HepG2 (cell line): ENCODE results near the gene COPS6. TPM values are rescaled to one million over a fixed set of nuclear protein-coding genes. Genes with fewer than 3 reads are reported as not detected.

Experiments used
- ARID2 ChIP-seq: sonication (generic); formaldehyde crosslinking; IDR thresholded peaks from 2 replicates; pipeline ENCODE4 v1.8.1; 2022; ENCODE audit warnings: mild to moderate bottlenecking, missing genetic modification reagents, borderline replicate concordance
- BHLHE40 ChIP-seq: IDR thresholded peaks from 2 replicates; pipeline ENCODE4 v1.6.1; 2011; ENCODE audit warnings: low read length, improper control_type of control experiment
- EEA1 ChIP-seq: sonication (generic); formaldehyde crosslinking; IDR thresholded peaks from 2 replicates; pipeline ENCODE4 v1.5.1; 2020; ENCODE audit warnings: mild to moderate bottlenecking, missing genetic modification reagents, borderline replicate concordance
- FOSL2 ChIP-seq: sonication (generic); formaldehyde crosslinking; IDR thresholded peaks from 2 replicates; pipeline ENCODE4 v1.4.0; 2020; ENCODE audit warnings: missing genetic modification reagents
- FOXO1 ChIP-seq: sonication (generic); formaldehyde crosslinking; IDR thresholded peaks from 2 replicates; pipeline ENCODE4 v1.4.0; 2020; ENCODE audit warnings: missing genetic modification reagents
- GATAD1 ChIP-seq: IDR thresholded peaks from 2 replicates; pipeline ENCODE4 v1.6.1; 2016; ENCODE audit warnings: missing genetic modification reagents, missing compliant biosample characterization
- HIVEP1 ChIP-seq: sonication (generic); formaldehyde crosslinking; IDR thresholded peaks from 2 replicates; pipeline ENCODE4 v1.4.0; 2020; ENCODE audit warnings: mild to moderate bottlenecking, missing genetic modification reagents
- NFYC ChIP-seq: IDR thresholded peaks from 2 replicates; pipeline ENCODE4 v1.6.1; 2016; ENCODE audit warnings: missing genetic modification reagents, missing compliant biosample characterization
- RBM22 ChIP-seq: fragments of 200-400 bp; formaldehyde crosslinking; optimal IDR thresholded peaks from 2 replicates; pipeline ENCODE3; 2017; ENCODE audit warnings: mild to moderate bottlenecking, low read length, moderate library complexity
- REL ChIP-seq: sonication (generic); formaldehyde crosslinking; conservative IDR thresholded peaks from 2 replicates; pipeline ENCODE4 v1.8.0; 2022; ENCODE audit warnings: mild to moderate bottlenecking, missing genetic modification reagents, moderate library complexity
- RFXANK ChIP-seq: IDR thresholded peaks from 2 replicates; pipeline ENCODE4 v1.6.1; 2016
- SATB2 ChIP-seq: sonication (generic); formaldehyde crosslinking; IDR thresholded peaks from 2 replicates; pipeline ENCODE4 v1.5.0; 2020; ENCODE audit warnings: missing genetic modification reagents
- SNAPC2 ChIP-seq: sonication (generic); formaldehyde crosslinking; IDR thresholded peaks from 2 replicates; pipeline ENCODE4 v1.8.1; 2022; ENCODE audit warnings: mild to moderate bottlenecking, missing genetic modification reagents
- SYNCRIP ChIP-seq: fragments of 200-400 bp; formaldehyde crosslinking; IDR thresholded peaks from 2 replicates; pipeline ENCODE4 v1.6.1; 2018; ENCODE audit warnings: mild to moderate bottlenecking, low read depth, low read length; ENCODE audit not compliant: insufficient read depth
- THYN1 ChIP-seq: sonication (generic); formaldehyde crosslinking; IDR thresholded peaks from 2 replicates; pipeline ENCODE4 v1.8.1; 2023; ENCODE audit warnings: low read depth, mild to moderate bottlenecking, moderate library complexity, missing genetic modification reagents, borderline replicate concordance
- ZC3H13 ChIP-seq: sonication (generic); formaldehyde crosslinking; IDR thresholded peaks from 2 replicates; pipeline ENCODE4 v1.8.1; 2023; ENCODE audit warnings: mild to moderate bottlenecking, missing genetic modification reagents, moderate library complexity
- ZNF136 ChIP-seq: sonication (generic); formaldehyde crosslinking; IDR thresholded peaks from 2 replicates; pipeline ENCODE4 v1.8.1; 2022; ENCODE audit warnings: low read depth, mild to moderate bottlenecking, moderate library complexity, missing genetic modification reagents
- ZNF207 ChIP-seq: fragments of 450-650 bp; IDR thresholded peaks from 2 replicates; pipeline ENCODE4 v1.6.1; 2016; ENCODE audit warnings: antibody characterized with exemption, borderline replicate concordance
- ZNF296 ChIP-seq: sonication (generic); formaldehyde crosslinking; conservative IDR thresholded peaks from 2 replicates; pipeline ENCODE4 v1.5.0; 2020; ENCODE audit warnings: mild to moderate bottlenecking, missing genetic modification reagents
- ZNF33B ChIP-seq: sonication (generic); formaldehyde crosslinking; IDR thresholded peaks from 2 replicates; pipeline ENCODE4 v1.5.1; 2020; ENCODE audit warnings: mild to moderate bottlenecking, missing genetic modification reagents
- ZNF546 ChIP-seq: sonication (generic); formaldehyde crosslinking; conservative IDR thresholded peaks from 2 replicates; pipeline ENCODE4 v1.8.1; 2023; ENCODE audit warnings: mild to moderate bottlenecking, missing genetic modification reagents
- ZNF556 ChIP-seq: sonication (generic); formaldehyde crosslinking; IDR thresholded peaks from 2 replicates; pipeline ENCODE4 v1.4.0; 2020; ENCODE audit warnings: mild to moderate bottlenecking, missing genetic modification reagents, borderline replicate concordance
- polyA plus RNA-seq, 8 experiments: library from polyadenylated mRNA; depleted of rRNA in 3 of 8; stranded (reverse) in 7 of 8; unstranded in 1 of 8; fragments of >200 nt; fragmentation: Illumina TruSeq in 4 of 8; extraction: Trizol in 4 of 8; gene quantifications; 2 replicates each; pipeline versions ENCODE4 v1.2.1 to v1.2.3, GENCODE V29; 2011 to 2016; ENCODE audit warnings: low read depth in 4 of 8, missing spikeins in 1 of 8, mixed read lengths in 1 of 8; ENCODE audit not compliant: insufficient read depth in 1 of 8
- total RNA-seq, 5 experiments: library from RNA; depleted of rRNA; stranded (reverse); fragments of >200 nt; fragmentation: Illumina TruSeq; extraction: Trizol; gene quantifications; 2 replicates each; pipeline ENCODE4 v1.2.3, GENCODE V29; 2016; ENCODE audit warnings: low read depth in 1 of 5
- TF ChIP-seq, protein P1 (sequence below): sonication (generic); formaldehyde crosslinking; IDR thresholded peaks from 2 replicates; pipeline ENCODE4 v1.5.0; 2020; ENCODE audit warnings: missing genetic modification reagents, mild to moderate bottlenecking, borderline replicate concordance
- TF ChIP-seq, protein P2 (sequence below): sonication (generic); formaldehyde crosslinking; IDR thresholded peaks from 2 replicates; pipeline ENCODE4 v1.4.0; 2020; ENCODE audit warnings: mild to moderate bottlenecking, missing genetic modification reagents
- TF ChIP-seq, protein P3 (sequence below): sonication (generic); formaldehyde crosslinking; IDR thresholded peaks from 2 replicates; pipeline ENCODE4 v1.9.0; 2022; ENCODE audit warnings: missing genetic modification reagents, mild to moderate bottlenecking, borderline replicate concordance

COPS6 gene
- total and polyA plus RNA-seq, 2 of the 13 experiments (the other 11 are each of a cell fraction or from before 2014, with no cell fraction given), result 33.4 to 117 TPM

DNA sequence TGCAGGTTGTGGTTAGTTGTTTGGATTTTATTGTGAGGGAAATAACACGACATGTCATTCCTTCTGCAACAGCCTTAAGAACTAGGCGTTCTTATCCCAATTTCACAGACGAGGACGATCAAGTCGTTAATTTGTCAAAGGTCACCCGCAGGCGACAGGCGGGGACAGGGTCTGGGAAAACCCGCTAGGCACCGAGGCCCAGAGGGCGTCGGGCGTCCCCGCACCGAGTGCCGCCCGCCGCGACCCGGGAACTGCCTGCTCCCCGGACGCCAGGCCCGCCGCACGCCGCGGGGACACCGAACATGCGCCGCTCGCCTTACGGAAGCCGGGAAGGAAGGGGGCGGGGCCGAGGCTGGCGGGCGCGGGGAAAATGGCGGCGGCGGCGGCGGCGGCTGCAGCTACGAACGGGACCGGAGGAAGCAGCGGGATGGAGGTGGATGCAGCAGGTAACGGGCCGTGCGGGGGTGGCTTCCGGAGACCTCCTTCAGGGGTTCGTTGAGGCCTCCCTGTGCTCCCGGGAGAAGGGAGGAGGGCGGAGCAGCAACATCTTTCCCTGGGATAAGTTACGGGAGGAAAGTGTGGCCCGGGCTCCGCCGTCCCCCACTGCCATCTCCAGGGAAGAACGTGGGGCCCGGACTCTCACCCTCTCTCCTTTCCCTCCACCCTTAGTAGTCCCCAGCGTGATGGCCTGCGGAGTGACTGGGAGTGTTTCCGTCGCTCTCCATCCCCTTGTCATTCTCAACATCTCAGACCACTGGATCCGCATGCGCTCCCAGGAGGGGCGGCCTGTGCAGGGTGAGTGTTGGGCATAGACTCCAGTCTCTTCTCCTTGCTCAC, at the start of gene COPS6 (continued):
- TF ChIP-seq ZNF556 (CRISPR knock-in tag), result peak; percentile 85; the same call in 1 of the 2 replicates
- no peak for TF ChIP-seq RBM22
- no peak for TF ChIP-seq SYNCRIP
- peak; percentile 58; the same call in 1 of the 2 replicates for TF ChIP-seq FOXO1
- 0 out of 2 replicates have a peak, but pooled peaks have one; percentile 23 for TF ChIP-seq SNAPC2
- peak; percentile 98 for TF ChIP-seq ZNF546 (CRISPR knock-in tag)
- TF ChIP-seq THYN1 (CRISPR knock-in tag), result no peak
- TF ChIP-seq REL (CRISPR knock-in tag), result peak; percentile 98
- no peak for TF ChIP-seq FOSL2
- TF ChIP-seq BHLHE40, result 0 out of 2 replicates have a peak, but pooled peaks have one; percentile 32
- TF ChIP-seq, protein P1, sequence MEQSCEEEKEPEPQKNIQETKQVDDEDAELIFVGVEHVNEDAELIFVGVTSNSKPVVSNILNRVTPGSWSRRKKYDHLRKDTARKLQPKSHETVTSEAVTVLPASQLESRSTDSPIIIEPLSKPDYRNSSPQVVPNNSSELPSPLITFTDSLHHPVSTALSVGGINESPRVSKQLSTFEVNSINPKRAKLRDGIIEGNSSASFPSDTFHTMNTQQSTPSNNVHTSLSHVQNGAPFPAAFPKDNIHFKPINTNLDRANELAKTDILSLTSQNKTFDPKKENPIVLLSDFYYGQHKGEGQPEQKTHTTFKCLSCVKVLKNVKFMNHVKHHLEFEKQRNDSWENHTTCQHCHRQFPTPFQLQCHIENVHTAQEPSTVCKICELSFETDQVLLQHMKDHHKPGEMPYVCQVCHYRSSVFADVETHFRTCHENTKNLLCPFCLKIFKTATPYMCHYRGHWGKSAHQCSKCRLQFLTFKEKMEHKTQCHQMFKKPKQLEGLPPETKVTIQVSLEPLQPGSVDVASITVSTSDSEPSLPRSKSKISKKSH (CRISPR knock-in tag), result 0 out of 2 replicates have a peak, but pooled peaks have one; percentile 53
- TF ChIP-seq GATAD1 (CRISPR knock-in tag), result peak; percentile 91
- TF ChIP-seq, protein P2, sequence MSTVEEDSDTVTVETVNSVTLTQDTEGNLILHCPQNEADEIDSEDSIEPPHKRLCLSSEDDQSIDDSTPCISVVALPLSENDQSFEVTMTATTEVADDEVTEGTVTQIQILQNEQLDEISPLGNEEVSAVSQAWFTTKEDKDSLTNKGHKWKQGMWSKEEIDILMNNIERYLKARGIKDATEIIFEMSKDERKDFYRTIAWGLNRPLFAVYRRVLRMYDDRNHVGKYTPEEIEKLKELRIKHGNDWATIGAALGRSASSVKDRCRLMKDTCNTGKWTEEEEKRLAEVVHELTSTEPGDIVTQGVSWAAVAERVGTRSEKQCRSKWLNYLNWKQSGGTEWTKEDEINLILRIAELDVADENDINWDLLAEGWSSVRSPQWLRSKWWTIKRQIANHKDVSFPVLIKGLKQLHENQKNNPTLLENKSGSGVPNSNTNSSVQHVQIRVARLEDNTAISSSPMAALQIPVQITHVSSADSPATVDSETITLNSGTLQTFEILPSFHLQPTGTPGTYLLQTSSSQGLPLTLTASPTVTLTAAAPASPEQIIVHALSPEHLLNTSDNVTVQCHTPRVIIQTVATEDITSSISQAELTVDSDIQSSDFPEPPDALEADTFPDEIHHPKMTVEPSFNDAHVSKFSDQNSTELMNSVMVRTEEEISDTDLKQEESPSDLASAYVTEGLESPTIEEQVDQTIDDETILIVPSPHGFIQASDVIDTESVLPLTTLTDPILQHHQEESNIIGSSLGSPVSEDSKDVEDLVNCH (CRISPR knock-in tag), result 0 out of 2 replicates have a peak, but pooled peaks have one; percentile 73
- TF ChIP-seq, protein P3, sequence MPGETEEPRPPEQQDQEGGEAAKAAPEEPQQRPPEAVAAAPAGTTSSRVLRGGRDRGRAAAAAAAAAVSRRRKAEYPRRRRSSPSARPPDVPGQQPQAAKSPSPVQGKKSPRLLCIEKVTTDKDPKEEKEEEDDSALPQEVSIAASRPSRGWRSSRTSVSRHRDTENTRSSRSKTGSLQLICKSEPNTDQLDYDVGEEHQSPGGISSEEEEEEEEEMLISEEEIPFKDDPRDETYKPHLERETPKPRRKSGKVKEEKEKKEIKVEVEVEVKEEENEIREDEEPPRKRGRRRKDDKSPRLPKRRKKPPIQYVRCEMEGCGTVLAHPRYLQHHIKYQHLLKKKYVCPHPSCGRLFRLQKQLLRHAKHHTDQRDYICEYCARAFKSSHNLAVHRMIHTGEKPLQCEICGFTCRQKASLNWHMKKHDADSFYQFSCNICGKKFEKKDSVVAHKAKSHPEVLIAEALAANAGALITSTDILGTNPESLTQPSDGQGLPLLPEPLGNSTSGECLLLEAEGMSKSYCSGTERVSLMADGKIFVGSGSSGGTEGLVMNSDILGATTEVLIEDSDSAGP (CRISPR knock-in tag), result peak; percentile 97
- peak; percentile 91 for TF ChIP-seq SATB2 (CRISPR knock-in tag)
- TF ChIP-seq NFYC, result peak; percentile 52
- TF ChIP-seq ZNF33B, result peak; percentile 99; the same call in 1 of the 2 replicates
- peak; percentile 95 for TF ChIP-seq EEA1 (CRISPR knock-in tag)
- TF ChIP-seq ZNF207, result no peak
- TF ChIP-seq ARID2, result peak; percentile 42; the same call in 1 of the 2 replicates
- 0 out of 2 replicates have a peak, but pooled peaks have one; percentile 36 for TF ChIP-seq RFXANK (CRISPR knock-in tag)
- peak; percentile 88 for TF ChIP-seq ZNF296 (CRISPR knock-in tag)
- peak; percentile 83; the same call in 1 of the 2 replicates for TF ChIP-seq ZC3H13 (CRISPR knock-in tag)
- TF ChIP-seq ZNF136 (CRISPR knock-in tag), result peak; percentile 90
- TF ChIP-seq HIVEP1 (CRISPR knock-in tag), result peak; percentile 57; the same call in 1 of the 2 replicates
